HCT116 (cell line): ENCODE data around the gene SPATA31E1. TPM values are rescaled to one million over a fixed set of nuclear protein-coding genes. Genes with fewer than 3 reads are reported as not detected.

Experiments
- ATAC-seq: fragments of 200-7000 bp; cut with Tn5 transposase; 2 replicates; pipeline ENCODE4 v1.9.1; 2020; ENCODE audit warnings: mild to moderate bottlenecking, moderate library complexity
- BruUV-seq: library from RNA; stranded (reverse); fragments of 400-500 nt; replicated peaks from 2 replicates; lab custom pipeline; 2021; lab: Mats Ljungman, UMichigan
- CTCF ChIA-PET: fragments of 300-600 bp; sonication (Branson Sonifier 250); formaldehyde crosslinking; loops from one replicate; lab custom pipeline; 2021; ENCODE audit warnings: antibody characterized with exemption; lab: Charles Lee
- POLR2A ChIA-PET: fragments of 300-600, 350-600 bp; sonication (Branson Sonifier 250); formaldehyde crosslinking; loops from one replicate; lab custom pipeline; 2021; ENCODE audit warnings: antibody characterized with exemption; lab: Charles Lee
- RAD21 ChIA-PET, 2 experiments: fragments of 300-600 bp; sonication (Branson Sonifier 250); formaldehyde crosslinking; loops; one replicate each; lab custom pipeline; 2023; ENCODE audit warnings: low total read pairs in 2 of 2; ENCODE audit not compliant: uncharacterized antibody in 2 of 2, unreplicated experiment in 2 of 2, low non-redundant PET in 1 of 2; lab: Charles Lee
- DNase-seq: peaks from one replicate; pipeline ENCODE4 v3.0.0-alpha.2; 2010; ENCODE audit warnings: low read depth, low spot score
- H2AFZ ChIP-seq: fragments of 200-600 bp; shearing (Covaris generic), sonication (generic); 2 replicates; pipeline ENCODE4 v1.6.1; 2017; ENCODE audit warnings: low read depth, mixed run types, mixed read lengths, antibody characterized with exemption, low read length; ENCODE audit not compliant: poor library complexity, severe bottlenecking
- H3K27ac ChIP-seq: 2 replicates; pipeline ENCODE4 v1.5.1; 2012; ENCODE audit warnings: low read depth, low read length
- H3K27me3 ChIP-seq: fragments of 200-600 bp; sonication (generic); 2 replicates; pipeline ENCODE4 v1.6.1; 2016; ENCODE audit warnings: mixed run types, low read length, mixed read lengths; ENCODE audit not compliant: insufficient read depth
- H3K36me3 ChIP-seq, 2 experiments: fragments of 200-500 bp in 1 of 2; fragments of 200-600 bp in 1 of 2; sonication (Bioruptor generic) in 1 of 2; sonication (generic) in 1 of 2; 2 replicates each; pipeline versions ENCODE4 v1.5.1 to v1.6.1; 2014 to 2016; ENCODE audit warnings: low read length in 2 of 2, inconsistent platforms in 1 of 2, mixed read lengths in 1 of 2, mixed run types in 1 of 2; ENCODE audit not compliant: insufficient read depth in 2 of 2, control insufficient read depth in 1 of 2
- H3K4me1 ChIP-seq, 2 experiments: fragments of 200-600 bp in 1 of 2; sonication (generic) in 1 of 2; 2 replicates each; pipeline versions ENCODE4 v1.5.1 to v1.6.1; 2012 to 2017; ENCODE audit warnings: low read length in 2 of 2, inconsistent platforms in 1 of 2, mild to moderate bottlenecking in 1 of 2, mixed read lengths in 1 of 2, mixed run types in 1 of 2, moderate library complexity in 1 of 2; ENCODE audit not compliant: insufficient read depth in 2 of 2, control insufficient read depth in 1 of 2
- H3K4me2 ChIP-seq: fragments of 200-600 bp; sonication (generic); 2 replicates; pipeline ENCODE4 v1.6.1; 2017; ENCODE audit warnings: mixed run types, low read length, mixed read lengths
- H3K4me3 ChIP-seq, 2 experiments: fragments of 200-600 bp in 1 of 2; sonication (generic) in 1 of 2; replicated peaks in 1 of 2; 2 replicates each; pipeline ENCODE4 v1.5.1; 2011 to 2016; ENCODE audit warnings: low read length in 2 of 2, control low read depth in 1 of 2, low read depth in 1 of 2, mild to moderate bottlenecking in 1 of 2, mixed read lengths in 1 of 2, mixed run types in 1 of 2
- H3K79me2 ChIP-seq: fragments of 200-600 bp; sonication (generic); 2 replicates; pipeline ENCODE4 v1.6.1; 2017; ENCODE audit warnings: mild to moderate bottlenecking, mixed run types, low read length, moderate library complexity, mixed read lengths; ENCODE audit not compliant: insufficient read depth
- H3K9ac ChIP-seq: fragments of 200-600 bp; sonication (generic); 2 replicates; pipeline ENCODE4 v1.6.1; 2016; ENCODE audit warnings: low read length, mixed read lengths
- H3K9me2 ChIP-seq: fragments of 200-600 bp; sonication (generic), shearing (Covaris generic); 2 replicates; pipeline ENCODE4 v1.6.1; 2017; ENCODE audit warnings: mixed run types, mild to moderate bottlenecking, moderate library complexity; ENCODE audit not compliant: insufficient read depth
- H3K9me3 ChIP-seq, 2 experiments: fragments of 200-500 bp in 1 of 2; fragments of 200-600 bp in 1 of 2; sonication (Bioruptor generic) in 1 of 2; sonication (generic) in 1 of 2; 2 replicates each; pipeline ENCODE4 v1.6.1; 2014 to 2017; ENCODE audit warnings: low read length in 2 of 2, mixed read lengths in 2 of 2, inconsistent platforms in 1 of 2, low read depth in 1 of 2, mild to moderate bottlenecking in 1 of 2, mixed run types in 1 of 2, moderate library complexity in 1 of 2; ENCODE audit not compliant: control insufficient read depth in 1 of 2, insufficient read depth in 1 of 2
- H4K20me1 ChIP-seq: fragments of 200-600 bp; sonication (generic), shearing (Covaris generic); 2 replicates; pipeline ENCODE4 v1.6.1; 2017; ENCODE audit warnings: mixed run types, mild to moderate bottlenecking, moderate library complexity; ENCODE audit not compliant: insufficient read depth
- CBX3 ChIP-seq: IDR thresholded peaks from 2 replicates; pipeline ENCODE4 v1.6.1; 2012; ENCODE audit warnings: low read depth
- CEBPB ChIP-seq: IDR thresholded peaks from 2 replicates; pipeline ENCODE4 v1.6.1; 2012; ENCODE audit warnings: low read depth
- EGR1 ChIP-seq: IDR thresholded peaks from 2 replicates; pipeline ENCODE4 v1.6.1; 2012; ENCODE audit warnings: low read depth
- ELF1 ChIP-seq: IDR thresholded peaks from 2 replicates; pipeline ENCODE4 v1.6.1; 2012; ENCODE audit warnings: low read depth, borderline replicate concordance
- EZH2 ChIP-seq: fragments of 200-600 bp; sonication (generic); IDR thresholded peaks from 2 replicates; pipeline ENCODE4 v1.6.1; 2017; ENCODE audit warnings: antibody characterized with exemption, mixed run types
- FOSL1 ChIP-seq: IDR thresholded peaks from 2 replicates; pipeline ENCODE4 v1.6.1; 2012; ENCODE audit warnings: low read depth
- JUND ChIP-seq: IDR thresholded peaks from 2 replicates; pipeline ENCODE4 v1.6.1; 2012
- POLR2A ChIP-seq: IDR thresholded peaks from 2 replicates; pipeline ENCODE4 v1.7.0; 2011; ENCODE audit warnings: borderline replicate concordance; ENCODE audit not compliant: insufficient read depth, insufficient read length; ENCODE audit errors: extremely low read depth
- RAD21 ChIP-seq: IDR thresholded peaks from 2 replicates; pipeline ENCODE4 v1.6.1; 2012; ENCODE audit warnings: low read depth, mild to moderate bottlenecking
- SIN3A ChIP-seq: IDR thresholded peaks from 2 replicates; pipeline ENCODE4 v1.6.1; 2012; ENCODE audit warnings: low read depth
- SRF ChIP-seq: IDR thresholded peaks from 2 replicates; pipeline ENCODE4 v1.6.1; 2012; ENCODE audit warnings: low read depth
- TCF7L2 ChIP-seq: IDR thresholded peaks from 2 replicates; pipeline ENCODE4 v1.7.0; 2011; ENCODE audit warnings: borderline replicate concordance, inconsistent platforms; ENCODE audit not compliant: insufficient read depth, insufficient read length; ENCODE audit errors: extremely low read depth
- YY1 ChIP-seq: IDR thresholded peaks from 2 replicates; pipeline ENCODE4 v1.6.1; 2011; ENCODE audit warnings: low read length, low read depth, moderate library complexity, mild to moderate bottlenecking; ENCODE audit not compliant: insufficient replicate concordance; ENCODE audit errors: extremely low read depth
- intact Hi-C: fragments of 100-400 bp; cut with micrococcal nuclease; formaldehyde crosslinking; loops from 2 replicates; pipeline ENCODE4 v1.10.0; 2022
- total RNA-seq: library from RNA; stranded (reverse); gene quantifications from one replicate; pipeline ENCODE4 v1.2.1, GENCODE V29; 2021; ENCODE audit not compliant: unreplicated experiment
- TF ChIP-seq, protein P1 (sequence below): IDR thresholded peaks from 2 replicates; pipeline ENCODE4 v1.6.1; 2011; ENCODE audit warnings: mild to moderate bottlenecking, low read length, moderate library complexity; ENCODE audit not compliant: insufficient replicate concordance; ENCODE audit errors: extremely low read depth
- TF ChIP-seq, protein P2 (sequence below): IDR thresholded peaks from 2 replicates; pipeline ENCODE4 v1.6.1; 2012

SPATA31E1 gene
- total RNA-seq, 1 experiment from 2014 or later, result not detected

DNA sequence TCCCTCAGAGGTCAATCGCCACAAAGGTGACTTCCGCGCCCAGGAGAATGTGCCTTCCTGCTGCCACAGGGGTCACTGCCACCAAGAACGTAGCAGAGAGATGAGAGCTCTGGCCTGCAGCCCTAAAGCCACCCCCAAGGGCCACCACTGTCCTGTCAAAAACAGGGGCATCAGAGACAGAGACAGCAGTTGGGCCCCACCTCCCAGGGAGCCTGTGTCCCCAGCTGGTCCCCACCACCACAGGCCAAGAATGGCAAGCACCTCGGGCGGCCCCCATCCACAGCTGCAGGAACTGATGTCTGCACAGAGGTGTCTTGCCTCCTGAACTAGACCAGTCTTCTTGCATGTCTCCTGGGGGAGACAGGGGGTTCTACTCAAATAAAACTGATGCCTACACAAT, 5.8 kb downstream of the SPATA31E1 start:
- ChIA-PET RAD21 (no interaction called here), CTCF (no interaction called here), POLR2A (no interaction called here)
- no peaks in the 10 kb centered on the region for H3K79me2 ChIP-seq
- no peaks in the 10 kb centered on the region for H3K9me3 ChIP-seq
- no peaks in the 10 kb centered on the region for H3K9me2 ChIP-seq
- BruUV-seq, result no TSS peak
- H3K27me3 ChIP-seq, result no peaks in the 10 kb centered on the region
- H3K27ac ChIP-seq, result no peak overlapping the region
- no peaks in the 10 kb centered on the region for H3K36me3 ChIP-seq
- H3K9ac ChIP-seq, result no peak overlapping the region
- no peaks in the 10 kb centered on the region for H4K20me1 ChIP-seq
- intact Hi-C loops, result no loop called here
- TF ChIP-seq RAD21 (no peak), JUND (no peak), TCF7L2 (no peak), EZH2 (no peak), FOSL1 (no peak)
- TF ChIP-seq, protein P1, sequence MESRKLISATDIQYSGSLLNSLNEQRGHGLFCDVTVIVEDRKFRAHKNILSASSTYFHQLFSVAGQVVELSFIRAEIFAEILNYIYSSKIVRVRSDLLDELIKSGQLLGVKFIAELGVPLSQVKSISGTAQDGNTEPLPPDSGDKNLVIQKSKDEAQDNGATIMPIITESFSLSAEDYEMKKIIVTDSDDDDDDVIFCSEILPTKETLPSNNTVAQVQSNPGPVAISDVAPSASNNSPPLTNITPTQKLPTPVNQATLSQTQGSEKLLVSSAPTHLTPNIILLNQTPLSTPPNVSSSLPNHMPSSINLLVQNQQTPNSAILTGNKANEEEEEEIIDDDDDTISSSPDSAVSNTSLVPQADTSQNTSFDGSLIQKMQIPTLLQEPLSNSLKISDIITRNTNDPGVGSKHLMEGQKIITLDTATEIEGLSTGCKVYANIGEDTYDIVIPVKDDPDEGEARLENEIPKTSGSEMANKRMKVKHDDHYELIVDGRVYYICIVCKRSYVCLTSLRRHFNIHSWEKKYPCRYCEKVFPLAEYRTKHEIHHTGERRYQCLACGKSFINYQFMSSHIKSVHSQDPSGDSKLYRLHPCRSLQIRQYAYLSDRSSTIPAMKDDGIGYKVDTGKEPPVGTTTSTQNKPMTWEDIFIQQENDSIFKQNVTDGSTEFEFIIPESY, result no peak
- TF ChIP-seq, all 23 proteins: peak for 0
- ATAC-seq, result no peak
- H3K4me2 ChIP-seq, result no peak overlapping the region
- no peak overlapping the region for H2AFZ ChIP-seq
- no peaks in the 10 kb centered on the region for H3K4me1 ChIP-seq
- H3K4me3 ChIP-seq, result no peak overlapping the region
- no peak for DNase-seq

DNA sequence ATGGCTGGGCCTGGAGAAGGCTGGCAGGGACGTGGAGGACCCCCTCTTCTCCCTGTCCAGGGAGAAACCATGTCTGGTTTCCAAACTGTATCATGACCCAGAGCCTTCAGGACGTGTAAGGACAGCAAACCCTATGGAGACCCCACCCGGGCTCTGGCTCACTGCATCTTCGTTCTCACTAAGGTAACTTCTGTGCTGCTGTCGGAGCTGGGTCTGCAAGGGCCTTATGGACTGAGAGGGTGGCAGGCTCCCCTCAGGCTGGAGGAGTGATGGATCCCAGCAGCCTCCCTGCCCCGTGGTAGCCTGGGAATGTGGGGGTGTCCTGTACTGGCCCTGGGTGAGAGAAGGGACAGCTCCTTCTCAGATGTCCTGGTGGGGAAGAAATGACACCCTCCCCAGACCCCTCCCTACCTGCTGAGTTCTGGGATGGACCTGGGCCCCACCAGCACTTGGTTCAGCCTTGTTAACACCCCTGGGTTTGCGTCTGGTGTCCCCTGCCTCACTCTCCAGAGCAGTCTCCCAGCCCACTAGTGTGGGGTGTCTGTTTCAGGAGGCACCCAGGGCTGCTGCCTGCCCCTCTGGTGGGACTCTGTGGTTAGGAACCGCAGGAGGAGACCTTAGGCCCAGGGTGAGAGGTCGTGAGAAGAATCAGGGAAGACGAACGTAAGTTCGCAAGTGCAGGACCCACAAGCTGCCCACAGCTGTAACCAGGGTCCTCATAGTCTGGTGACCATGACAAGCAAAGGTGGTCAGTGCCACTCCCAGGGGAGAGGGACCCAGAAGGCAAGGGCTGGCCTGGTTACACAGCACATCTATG, 6.6 kb downstream of the SPATA31E1 start:
- BruUV-seq, result no TSS peak
- no peak overlapping the region for H3K27ac ChIP-seq
- CTCF ChIA-PET, result no interaction called here
- TF ChIP-seq SRF (no peak), CBX3 (no peak), JUND (no peak), EGR1 (no peak), FOSL1 (no peak), SIN3A (no peak), CEBPB (no peak), EZH2 (no peak), ELF1 (no peak), YY1 (no peak), POLR2A (no peak)
- TF ChIP-seq, protein P2, sequence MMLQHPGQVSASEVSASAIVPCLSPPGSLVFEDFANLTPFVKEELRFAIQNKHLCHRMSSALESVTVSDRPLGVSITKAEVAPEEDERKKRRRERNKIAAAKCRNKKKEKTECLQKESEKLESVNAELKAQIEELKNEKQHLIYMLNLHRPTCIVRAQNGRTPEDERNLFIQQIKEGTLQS, result no peak
- TF ChIP-seq, protein P1, result no peak

More for the DNA sequence above, 6.6 kb downstream of the SPATA31E1 start:
- Histone ChIP-seq H3K9ac (no peak overlapping the region), H3K9me3 (no peaks in the 10 kb centered on the region), H3K27me3 (no peaks in the 10 kb centered on the region), H2AFZ (no peak overlapping the region), H3K4me1 (no peaks in the 10 kb centered on the region), H3K4me3 (no peak overlapping the region), H3K4me2 (no peak overlapping the region), H3K79me2 (no peaks in the 10 kb centered on the region), H3K9me2 (no peaks in the 10 kb centered on the region), H4K20me1 (no peaks in the 10 kb centered on the region), H3K36me3 (no peaks in the 10 kb centered on the region)
- intact Hi-C loops, result no loop called here
- ATAC-seq (no peak), DNase-seq (no peak)
- POLR2A ChIA-PET, result no interaction called here
- RAD21 ChIA-PET, result no interaction called here
